GM21723 (cell line): ENCODE measurements around the gene HOXC5.
"Not testable (repeated sequence)": the region's sequence is repeated elsewhere in the genome, so short reads cannot be mapped to it uniquely, and the experiment has no call there.

ENCODE experiments used
- ATAC-seq: cut with Tn5 transposase; IDR thresholded peaks from one replicate; pipeline ENCODE4 v1.9.1; 2021; ENCODE audit warnings: mild to moderate bottlenecking, moderate library complexity; ENCODE audit not compliant: unreplicated experiment

The HOXC5 gene

DNA sequence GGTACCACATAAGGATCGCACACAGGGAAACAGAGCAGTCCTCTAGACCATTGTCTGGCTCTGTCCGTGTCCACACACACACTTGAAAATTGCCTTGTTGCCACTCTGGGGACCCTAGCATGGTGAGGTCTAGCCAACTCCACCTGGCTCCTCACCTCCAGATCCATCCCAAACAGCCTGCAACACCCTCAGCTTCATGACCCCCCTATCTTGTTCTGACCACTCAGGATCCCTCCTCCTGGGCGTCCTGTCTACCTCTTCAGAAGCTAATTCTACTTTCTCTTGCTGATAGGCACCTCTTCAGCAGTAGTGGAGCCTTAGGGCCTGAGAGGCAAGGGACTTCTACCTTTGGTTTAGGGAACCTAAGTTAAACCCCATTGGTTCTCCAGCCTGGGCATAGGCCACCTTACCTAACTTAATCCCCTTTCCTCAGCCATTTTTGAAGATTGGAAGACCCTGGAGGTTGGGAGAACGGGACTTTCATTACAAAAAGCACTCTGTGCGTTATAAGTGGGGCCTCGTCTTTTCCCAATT, 697 bp upstream of the HOXC5 start:
- ATAC-seq, result no peak

DNA sequence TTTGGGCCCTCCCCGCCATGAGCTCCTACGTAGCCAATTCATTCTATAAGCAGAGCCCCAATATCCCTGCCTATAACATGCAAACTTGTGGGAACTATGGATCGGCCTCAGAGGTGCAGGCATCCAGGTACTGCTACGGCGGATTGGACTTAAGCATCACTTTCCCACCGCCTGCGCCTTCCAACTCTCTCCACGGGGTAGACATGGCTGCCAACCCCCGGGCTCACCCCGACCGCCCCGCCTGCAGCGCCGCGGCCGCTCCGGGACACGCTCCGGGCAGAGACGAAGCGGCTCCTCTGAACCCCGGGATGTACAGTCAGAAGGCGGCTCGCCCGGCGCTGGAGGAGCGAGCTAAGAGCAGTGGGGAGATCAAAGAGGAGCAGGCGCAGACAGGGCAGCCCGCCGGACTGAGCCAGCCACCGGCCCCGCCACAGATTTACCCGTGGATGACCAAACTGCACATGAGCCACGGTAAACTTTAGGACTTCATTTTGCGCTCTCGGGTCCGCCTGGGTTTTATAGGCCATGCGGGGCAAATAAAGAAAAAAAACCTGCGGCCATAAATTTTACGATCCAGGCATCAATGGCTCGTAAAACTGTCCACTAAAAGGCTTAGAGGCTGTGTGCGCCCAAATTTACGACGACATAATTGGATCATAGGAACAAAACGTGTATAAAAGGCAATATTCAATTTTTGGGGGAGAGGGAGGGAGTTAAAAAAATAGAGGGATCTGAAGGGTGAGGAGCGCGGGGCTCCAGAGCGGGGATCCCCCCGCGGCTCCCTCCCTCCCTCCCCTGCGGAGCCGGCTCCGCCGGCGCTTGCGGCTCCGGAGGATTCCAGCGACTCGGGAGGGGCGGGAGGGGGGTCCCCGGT, 493 bp downstream of the HOXC5 start:
- no peak for ATAC-seq

DNA sequence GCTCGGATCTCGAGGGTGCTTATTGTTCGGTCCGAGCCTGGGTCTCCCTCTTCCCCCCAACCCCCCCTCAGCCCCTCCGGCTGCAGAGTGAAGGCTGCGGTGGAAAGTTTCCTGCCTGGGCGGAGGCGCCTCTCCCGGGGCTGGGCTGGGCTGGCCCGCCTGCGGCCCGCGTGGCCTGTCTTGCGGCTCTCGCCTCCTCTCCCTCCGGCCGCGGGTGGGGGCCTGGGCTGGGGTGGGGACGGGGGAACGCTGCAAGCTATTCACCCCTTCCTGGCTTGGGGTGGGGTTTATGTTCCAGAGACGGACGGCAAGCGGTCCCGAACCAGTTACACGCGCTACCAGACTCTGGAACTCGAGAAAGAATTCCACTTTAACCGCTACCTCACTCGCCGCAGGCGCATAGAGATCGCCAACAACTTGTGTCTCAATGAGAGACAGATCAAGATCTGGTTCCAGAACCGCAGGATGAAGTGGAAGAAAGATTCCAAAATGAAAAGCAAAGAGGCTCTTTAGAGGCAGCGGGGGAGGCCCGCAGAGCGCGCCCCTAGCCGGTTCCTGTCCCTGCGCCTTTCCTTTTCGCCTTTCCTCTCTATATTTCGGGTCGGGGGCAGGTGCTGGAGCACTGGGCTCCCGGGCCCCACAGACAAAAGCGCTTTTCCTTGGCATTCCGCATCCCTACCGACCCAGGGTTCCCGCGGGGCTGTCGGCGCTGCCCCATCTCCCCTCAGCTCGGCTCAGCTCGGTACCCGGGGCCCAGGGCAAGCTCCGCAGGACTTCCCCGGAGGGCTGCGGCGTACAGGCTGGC, 1.3 kb downstream of the HOXC5 start:
- ATAC-seq, result no peak

DNA sequence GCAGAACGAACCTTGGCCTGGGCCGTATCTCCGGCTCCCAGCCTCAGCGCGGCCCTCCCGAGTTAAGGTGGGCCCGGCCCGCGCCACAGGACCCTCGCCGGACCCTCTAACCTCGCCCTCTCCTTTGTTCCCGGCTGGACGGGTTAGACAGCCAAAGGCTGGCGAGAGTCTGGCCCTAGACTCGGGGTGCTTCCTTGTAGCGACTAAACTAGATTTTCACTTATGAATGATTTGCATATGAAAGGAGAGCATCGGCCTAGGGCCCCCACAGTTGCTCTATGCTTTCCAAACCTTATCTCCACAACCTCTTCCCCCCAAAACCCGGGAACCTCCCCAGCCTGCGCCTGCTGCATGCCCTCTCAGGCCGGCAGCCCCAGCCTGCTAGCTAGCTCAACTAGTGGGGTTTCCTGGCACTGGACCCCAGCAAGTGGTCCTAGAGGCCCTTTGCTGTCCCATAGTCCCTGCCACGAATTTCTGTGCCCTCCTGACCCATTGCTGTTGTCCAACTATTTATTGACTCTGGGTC, 2.0 kb downstream of the HOXC5 start:
- no peak for ATAC-seq

DNA sequence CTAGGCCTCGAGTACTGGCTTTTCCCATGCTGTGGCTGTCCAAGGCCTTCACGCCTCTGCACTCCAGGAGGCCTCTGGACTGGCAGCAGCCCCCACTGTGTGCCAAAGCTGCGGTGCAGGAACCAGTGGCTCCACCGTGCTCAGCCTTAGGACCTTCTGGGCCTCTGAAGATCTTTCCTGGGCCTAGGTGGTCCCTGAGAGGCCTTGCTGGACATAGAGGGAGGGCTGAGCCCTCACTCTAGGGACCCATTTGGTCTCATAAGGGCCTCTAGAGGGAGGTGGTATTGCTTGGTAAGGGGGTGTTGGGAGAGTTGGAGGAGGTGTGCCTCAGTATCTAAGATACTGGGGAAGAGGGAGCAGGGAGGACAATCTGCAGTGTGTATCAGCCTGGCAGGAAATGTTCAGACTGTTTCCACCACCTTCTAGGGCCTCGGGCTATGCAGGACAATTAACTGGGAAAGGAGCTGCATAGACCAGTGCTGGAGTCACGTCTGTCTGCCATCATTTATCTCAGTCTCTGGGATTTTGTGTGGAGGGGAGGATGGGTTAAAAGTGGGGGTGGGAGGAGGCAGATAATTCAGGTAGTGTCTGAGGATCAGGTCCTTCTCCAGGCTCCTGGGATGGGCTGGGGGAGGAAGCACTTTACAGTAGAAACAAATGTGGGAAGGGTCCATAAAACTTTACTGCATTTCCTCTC, 2.9 kb downstream of the HOXC5 start:
- no peak for ATAC-seq

DNA sequence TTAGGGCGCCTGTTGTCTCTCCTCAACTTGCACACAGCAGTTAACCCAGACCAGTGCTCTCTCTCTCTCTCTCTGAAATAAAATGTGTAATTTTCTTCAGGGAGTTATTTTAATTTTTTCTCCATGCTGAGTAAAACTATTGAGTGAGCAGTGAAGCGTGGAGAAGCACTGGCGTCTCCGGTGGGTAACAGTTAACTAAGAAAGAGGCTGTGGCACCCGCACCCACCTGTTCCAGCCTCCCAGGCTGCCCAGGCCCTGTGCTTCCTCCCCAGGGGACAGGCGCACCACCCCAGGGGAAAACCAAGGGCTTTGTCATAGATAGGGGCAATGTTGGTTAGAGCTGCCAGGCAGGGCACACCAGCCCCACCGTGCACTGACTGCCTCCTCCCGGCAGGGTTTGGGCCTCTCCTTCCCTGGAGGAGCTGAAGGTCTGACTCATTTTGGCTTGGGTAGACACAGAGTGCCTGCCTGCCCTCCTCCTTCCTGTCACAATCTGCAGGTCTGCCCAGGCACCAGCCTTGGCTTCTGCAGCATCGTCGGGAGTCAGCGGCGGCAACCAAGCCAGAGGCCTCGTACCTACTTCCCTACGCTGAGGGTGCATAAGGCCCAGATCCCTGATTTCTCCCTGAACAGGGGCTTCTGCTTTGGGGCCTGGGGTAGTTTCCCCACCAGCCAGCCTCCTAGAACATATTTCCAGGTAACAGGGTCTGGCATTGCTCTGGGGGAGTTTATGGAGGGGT, 3.9 kb downstream of the HOXC5 start:
- ATAC-seq, result no peak

DNA sequence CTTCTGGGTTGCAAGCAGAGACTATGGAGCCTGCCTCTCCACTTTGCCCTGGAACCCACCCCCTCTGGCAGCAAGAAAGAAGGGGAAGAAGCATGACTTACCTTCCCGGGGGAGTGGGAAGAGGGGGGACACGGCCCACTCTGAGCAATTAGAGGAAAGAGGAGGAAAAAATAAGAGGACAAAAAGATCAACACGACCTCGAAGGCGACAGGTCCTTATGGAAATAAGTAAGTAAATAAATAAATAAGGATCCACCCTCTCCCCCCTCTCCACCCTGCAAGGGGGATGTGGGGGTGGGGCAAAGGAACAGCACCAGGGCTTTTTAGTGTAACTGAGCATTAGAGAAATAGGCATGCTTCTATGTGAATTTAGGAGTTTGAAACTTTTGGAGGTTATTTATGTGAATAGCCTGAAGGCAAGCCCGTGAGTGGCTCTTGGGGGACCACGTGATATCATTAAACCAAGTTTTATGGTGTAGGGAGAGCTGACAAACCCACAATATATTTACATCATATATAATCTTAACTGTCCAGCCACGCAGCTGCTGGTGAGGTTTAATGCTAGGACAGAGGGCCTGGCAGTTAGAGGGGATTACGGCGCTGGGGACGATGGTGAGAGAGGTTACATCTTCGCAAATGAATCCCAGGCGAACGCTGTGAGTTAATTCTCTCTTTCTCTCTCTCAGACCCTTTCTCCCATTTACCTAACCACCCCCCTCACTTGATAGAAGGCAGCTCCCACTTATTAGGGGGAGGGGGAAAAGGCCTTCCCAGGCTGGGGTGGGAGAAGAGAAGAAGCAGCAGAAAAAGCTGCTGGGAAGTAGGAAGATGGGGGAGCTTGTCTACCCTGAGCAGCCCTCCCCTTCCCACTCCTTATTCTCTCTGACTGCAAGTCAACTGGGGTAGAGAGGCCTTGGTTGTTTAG, 4.8 kb downstream of the HOXC5 start:
- no peak for ATAC-seq

DNA sequence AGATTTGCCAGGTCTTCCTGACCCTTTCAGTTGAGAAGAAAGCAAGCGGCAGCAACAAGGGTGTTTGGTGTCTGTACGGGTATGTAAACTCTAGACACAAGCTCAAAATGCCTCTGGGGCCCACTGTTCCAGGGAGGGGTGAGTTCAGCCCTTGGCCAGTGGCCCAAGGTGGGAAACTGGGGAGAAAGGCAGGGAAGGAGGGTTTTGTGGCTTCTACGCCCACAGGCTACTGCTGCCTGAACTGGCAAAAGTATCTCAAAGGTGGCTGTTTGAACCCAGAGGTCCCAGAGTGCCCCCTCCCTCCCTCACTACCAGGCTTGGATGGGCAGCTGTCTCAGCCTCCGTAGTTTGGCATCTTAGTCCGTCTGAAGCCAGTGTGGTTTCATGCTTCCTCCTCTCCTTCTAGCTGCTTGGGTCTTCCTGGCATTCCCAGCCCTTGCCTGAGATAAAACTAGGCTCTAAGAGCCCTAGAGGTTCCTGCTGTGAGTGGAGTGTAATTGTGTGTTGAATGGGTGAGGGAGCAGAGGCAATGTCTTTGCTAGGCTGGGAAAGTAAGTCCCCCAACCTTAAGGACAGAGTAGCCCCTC, 5.5 kb downstream of the HOXC5 start:
- no peak for ATAC-seq

DNA sequence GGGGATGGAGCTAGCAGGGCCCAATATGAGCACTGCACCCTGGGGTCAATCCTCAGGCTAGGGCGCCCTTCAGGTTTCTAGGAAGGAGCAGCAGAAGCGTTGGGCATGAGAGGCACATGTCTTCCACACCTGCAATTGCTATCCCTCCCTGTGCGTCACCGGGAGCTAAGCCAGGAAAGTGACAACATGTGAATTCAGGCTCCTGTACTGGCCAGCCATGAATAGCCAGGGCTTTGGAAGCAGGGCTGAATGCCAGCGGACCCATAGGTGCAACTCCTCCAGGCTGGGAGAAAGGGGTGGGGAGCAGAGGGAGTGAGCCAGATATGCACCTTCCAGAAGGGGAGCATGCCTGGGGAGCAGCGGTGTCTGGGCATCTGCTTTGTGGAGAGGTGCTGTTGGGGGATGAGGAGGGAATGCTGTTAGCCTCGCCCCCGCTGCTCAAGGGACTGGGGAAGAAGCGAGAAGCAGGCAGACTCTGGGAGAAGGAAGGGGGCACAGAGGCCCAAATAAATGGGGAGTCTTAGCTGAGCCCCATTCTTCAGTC, 6.1 kb downstream of the HOXC5 start:
- ATAC-seq, result no peak

DNA sequence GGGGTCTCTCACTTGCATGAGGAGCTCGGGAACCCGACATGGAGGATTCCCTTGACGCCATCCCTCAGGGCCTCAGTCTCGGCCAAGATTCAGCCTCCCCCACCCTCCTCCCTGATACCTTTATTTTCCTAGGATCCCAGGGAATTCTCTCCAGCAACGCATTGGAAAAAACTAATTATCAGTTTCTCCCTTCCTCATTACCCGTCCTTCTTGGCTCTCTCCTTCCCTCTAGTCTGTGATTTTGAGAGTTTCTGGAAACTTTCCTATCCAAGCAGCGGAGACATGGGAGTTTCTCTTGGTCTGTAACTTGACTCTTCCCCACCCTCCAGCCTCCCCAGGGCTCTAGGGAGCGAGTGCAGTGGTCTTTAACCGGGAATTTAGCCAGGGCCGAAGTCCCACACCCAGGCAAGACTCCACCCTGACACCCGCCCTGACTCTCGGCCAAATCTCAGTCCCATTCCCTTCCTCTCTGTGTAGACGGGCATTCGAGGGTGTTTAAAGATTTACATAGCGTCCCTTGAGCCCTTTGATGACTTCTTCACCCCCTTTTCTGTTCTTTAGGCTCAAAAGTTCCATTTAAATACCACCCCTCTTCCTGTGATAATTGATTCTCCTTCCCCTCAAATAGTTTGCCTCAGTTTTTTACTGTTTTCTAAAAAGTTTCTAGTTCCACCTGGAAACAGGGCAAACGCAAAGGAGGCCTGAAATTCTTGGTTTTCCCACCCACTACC, 6.7 kb downstream of the HOXC5 start:
- no peak for ATAC-seq

DNA sequence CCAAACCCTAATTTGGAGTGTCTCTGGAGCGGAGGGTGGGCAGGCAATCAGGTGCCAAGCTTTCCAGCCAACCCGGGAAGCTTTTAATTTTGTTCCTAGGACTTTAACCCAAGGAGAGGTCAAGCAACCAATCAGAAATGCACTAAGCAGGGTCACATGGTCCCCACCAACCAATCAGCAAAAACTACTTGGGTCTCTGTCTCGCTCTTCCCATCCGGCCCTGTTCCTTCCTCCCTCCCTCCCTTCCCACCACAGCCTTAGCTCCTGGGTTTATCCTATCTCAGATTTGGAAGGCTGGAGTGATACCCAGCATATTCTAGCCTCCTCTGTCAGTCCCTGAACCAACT, 7.3 kb downstream of the HOXC5 start:
- ATAC-seq, result no peak

DNA sequence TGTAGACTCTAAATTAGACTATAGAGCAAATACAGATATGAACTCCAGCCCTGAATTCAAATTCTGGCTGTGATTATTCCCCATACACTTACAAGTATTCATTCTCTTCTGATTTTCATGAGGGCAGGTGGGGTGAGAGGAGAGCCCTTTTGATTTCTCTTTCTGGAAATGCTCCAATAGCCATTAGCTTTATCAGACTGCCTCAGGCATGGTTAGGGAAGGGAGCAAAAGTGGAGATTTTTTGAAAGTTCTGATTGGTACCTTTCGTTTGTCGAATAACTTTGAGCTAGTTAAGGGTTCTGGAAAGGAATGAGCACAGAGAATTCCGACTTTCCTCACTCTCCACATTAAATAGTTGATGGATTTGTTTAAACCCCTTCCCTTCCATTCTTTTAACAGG, 7.8 kb downstream of the HOXC5 start:
- no peak for ATAC-seq

DNA sequence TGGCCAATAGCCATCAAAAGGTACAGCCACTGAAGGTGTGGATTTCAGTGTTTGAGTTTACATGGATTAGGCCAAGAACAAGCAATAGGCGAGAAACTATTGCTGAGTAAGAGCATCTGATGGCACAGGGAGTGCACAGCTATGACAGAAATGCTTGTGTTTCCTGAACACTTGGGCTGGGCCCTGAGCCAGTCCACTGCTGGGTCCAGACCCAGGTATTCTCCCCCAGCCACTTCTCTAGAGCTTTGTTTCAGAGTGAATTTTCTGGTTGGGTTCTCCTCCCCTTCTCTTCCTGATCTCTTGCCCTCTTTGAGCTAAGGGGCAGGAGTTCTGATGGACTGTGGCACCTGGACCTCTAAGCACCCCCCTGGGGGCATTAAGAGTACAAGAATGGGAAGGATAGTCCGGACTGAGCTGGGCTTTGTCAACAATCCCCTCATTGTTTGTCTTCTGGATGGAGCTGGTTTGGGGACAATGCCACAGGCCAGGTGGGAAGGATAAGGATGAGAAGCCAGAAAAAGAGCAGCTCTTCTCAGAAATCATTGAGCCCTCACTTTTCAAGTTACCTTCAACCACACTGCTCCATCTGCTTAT, 8.3 kb downstream of the HOXC5 start:
- ATAC-seq, result no peak

DNA sequence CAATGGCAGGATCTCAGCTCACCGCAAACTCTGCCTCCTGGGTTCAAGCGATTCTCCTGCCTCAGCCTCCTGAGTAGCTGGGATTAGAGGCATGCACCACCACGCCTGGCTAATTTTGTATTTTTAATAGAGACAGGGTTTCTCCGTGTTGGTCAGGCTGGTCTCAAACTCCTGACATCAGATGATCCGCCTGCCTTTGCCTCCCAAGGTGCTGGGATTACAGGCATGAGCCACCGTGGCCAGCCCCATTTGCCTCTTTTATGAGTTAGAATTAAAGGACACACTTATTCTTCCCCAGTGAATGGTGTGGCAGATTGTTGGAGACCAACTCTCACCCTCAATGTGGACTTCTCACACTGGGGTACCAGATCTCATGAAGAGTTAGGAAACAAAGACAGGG, 9.2 kb downstream of the HOXC5 start:
- not testable (repeated sequence) for ATAC-seq

DNA sequence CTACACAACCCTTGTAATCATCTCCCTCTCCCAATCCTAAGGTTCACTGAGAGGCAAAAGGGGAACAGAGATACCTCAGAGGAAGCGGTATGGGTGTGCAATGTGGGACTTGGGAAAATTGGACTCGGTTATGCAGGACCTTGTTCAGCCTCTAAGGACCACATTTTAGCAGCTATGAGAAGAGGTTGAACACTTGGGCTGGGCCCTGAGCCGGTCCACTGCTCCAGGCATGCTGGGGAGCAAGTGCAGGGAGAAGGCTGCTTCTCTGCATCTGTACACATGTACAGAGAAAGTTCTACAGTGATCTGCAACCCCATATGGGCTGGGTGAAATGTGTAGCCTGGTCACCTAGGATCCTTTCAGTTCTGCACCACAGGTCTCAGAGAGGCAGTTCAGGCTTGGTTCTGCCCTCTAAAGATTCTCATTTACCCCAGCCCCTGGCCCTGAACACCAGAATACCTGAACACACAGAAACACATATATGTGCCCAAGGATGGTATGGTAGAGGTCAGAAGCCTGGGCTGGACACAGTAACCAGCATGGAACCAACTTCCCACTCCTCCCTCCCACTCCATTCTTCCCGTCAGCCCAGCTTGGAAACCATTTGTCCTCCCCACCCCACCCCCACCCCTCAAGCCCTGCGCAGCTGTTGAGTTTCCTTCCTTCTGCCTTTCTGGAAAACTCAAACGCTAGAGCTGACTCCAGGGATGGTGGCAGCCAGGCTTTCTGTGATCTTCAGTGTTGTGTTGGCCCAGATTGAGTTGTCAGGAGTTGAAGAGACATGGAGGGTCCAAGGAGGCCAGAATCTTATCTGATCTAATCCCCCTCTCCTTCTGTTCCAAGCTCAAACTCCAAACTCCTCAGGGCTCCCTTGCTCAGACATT, 10.4 kb downstream of the HOXC5 start:
- ATAC-seq, result no peak

DNA sequence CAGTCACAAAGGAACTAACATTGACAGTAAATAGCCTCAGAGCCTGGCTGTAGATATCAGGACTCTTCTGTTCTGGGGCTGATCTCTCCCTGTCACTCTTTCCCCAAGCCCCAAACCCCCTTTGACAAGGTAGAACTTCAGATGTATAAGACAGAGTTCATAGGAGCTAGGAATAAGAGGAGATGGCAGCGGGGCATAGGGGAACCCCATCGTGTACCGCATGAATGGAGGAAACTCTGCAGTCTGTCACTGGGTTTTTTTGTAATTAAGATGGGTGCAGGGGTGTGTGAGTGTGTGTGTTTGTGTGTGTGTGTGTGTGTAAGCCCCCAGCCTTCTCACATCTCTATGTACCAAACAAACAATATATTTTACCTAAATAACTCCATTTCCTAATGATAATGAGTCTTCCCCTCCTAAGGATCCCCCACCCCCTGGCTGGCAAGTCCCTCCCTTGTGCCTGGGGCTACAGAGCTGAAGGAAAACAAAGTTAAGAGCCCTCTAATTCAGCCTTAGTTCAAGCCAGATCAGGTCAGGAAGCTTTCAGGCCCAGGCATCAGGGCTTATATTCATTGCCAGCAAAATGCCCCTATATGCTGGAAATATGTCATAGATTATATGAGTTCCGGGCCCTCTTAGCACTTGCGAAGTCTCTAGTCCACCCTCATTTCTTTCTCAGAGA, 11.7 kb downstream of the HOXC5 start:
- no peak for ATAC-seq
